HG02571 (cell line): Measurements from ENCODE around the gene CFAP77.

Source experiments
- ATAC-seq: cut with Tn5 transposase; IDR thresholded peaks from one replicate; pipeline ENCODE4 v1.9.1; 2021; ENCODE audit warnings: mild to moderate bottlenecking, moderate library complexity; ENCODE audit not compliant: unreplicated experiment

Gene CFAP77

GRCh38 chr9:132407196-132407595 lies 2.8 kb upstream of the CFAP77 start:
- ATAC-seq: no peak

DNA sequence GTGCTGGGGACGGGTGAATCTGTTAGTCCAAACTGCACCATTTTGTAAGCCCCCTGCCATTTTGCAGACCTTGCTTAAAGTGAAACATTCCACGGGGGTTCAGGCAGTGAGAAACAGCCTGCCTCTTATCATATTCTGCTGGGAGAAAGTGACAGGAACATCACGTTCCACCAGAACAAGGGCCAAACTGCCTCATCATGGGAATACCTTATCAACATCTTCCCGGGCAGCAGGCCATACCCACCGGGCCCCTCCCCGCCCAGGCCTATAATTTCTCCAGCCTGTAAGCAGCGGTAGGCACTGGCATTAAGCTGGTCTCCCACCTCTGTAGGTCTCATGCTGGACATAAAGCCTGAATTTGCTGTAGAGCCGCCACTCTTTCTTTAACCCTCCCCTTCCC lies 1.5 kb upstream of the CFAP77 start:
- no peak for ATAC-seq

GRCh38 chr9:132410642-132411041 lies 631 bp downstream of the CFAP77 start:
- no peak for ATAC-seq

GRCh38 chr9:132411091-132411508 lies 1.1 kb downstream of the CFAP77 start:
- no peak for ATAC-seq

DNA sequence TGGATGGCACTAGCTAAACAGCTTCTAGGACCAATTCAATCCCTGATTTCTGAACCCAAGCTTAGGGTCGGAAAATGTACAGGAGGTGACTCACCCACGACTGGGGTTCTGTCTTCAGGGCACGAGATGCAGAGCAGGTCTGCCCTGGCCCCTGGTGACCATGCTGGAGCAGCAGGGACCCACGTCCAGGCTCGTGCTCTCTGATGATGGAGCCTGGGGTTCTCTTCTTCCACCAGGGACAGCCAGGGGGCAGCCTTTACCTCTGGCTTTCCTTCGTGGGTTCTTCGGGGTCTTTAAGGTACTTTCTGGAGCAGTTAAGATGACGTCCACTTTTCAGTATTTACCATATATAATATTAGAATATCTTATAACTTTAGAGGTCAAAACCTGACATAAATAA lies 2.1 kb downstream of the CFAP77 start:
- no peak for ATAC-seq

GRCh38 chr9:132413926-132414325 lies 3.9 kb downstream of the CFAP77 start:
- ATAC-seq: no peak

- ATAC-seq: no peak
Measured at GRCh38 chr9:132414731-132415130, 4.7 kb downstream of the CFAP77 start.

DNA sequence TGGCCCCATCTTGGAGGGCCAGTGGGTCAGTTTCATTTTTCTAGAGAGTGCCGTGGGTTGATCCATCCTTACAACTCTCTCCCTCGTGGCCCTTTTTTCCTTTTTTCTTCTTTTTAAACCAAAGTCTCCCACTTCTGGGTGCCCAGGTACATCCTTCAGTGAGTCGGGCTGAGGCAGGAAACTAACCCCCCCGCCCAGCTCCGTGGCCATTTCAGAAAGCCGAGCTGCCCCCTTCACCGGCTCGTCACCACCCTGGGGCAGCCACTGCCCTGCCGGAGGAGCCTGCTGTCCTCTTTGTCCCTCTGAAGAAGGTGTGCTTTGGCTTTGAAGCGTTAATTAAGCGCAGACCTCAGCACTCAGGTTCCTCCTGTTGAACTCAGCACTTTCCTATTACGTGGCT lies 5.2 kb downstream of the CFAP77 start:
- no peak for ATAC-seq

DNA sequence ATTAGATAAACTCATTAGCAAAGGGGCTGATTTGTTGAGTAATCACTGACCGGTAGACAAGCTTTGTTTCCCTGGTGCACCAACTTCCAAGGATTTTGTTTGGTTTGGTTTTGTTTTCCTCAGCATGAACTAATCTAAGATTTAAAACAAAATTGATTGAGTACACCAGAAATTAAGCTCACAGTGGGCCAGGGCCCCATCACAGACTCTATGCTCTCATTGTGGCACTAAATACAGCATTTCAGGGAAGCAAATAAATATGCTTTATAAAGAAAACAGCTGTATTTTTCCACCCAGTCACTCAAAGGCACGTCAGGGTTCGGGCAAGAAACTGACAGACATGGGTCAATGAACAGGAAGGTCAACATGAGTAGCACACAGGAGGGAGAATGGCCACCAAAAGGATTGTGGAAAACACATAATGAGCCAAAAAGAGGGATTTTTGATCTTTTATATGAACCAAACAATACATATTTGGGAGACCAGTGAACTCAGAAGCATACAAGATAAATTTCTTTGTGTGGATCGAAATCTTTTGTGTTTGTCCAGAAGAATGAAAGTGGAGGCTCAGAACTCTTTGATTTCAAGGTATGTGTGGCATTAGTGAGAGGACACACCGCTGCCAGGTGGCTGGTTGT lies 8.8 kb downstream of the CFAP77 start:
- no peak for ATAC-seq

DNA sequence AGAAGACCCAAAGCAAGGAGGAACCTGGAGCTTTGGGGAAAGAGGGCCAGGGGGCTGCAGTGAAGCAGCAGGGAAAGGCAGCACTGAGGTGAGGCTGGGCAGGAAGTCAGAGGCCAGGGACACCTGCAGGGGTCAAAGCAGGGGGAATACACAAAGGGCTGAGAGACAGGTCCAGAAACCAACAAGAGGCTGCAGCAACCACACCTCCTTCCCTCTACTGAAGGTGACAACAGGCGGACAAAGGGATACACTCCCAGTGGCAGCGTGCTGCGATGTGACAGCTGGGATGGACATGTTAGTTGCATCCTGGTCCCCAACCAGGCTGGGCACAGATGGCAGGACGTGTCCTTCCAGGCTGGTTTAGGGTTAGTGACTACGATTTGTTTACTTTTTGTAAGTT lies 12.6 kb downstream of the CFAP77 start:
- no peak for ATAC-seq

- no peak for ATAC-seq
Measured at GRCh38 chr9:132423503-132423902, 13.5 kb downstream of the CFAP77 start.

DNA sequence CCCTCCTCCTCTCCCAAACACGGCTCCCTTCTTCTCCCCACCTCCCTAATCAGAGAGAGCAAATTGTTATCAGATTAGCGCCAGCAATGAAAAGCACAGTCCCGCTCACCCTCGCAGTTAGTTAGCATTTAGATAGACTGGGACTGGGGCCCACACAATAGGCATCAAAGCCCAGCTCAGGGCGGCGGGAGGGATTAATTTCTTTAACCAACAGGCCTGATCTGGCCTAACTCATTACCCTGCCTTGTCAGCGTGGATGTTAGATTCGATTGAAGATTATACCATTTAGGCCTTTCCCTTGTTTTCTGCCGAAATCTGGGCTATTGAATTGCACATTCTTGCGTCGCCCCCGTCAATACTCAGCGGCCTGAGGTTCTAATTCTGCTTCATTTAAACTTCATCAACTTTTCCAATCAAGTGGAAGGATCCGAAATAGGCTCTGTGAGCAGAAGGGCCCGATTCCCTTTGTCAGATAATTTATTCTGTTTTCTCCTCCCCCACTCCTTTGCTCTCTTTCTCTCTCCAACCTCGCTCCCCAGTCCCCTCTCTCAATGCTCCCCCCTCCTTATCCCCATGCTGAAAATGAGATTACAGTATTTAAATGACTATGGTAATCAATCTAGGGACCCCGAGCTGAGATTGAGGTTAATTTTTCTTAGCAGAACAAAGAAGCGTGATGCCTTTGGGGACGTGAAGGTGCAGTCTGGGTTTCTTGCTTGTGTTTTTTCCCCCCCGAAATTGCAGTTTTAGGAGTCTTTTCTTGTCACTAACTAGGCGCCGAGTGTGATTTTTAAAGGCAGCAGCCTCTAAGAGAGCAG lies 15.1 kb downstream of the CFAP77 start:
- no peak for ATAC-seq

GRCh38 chr9:132425675-132426062 lies 15.7 kb downstream of the CFAP77 start:
- no peak for ATAC-seq

DNA sequence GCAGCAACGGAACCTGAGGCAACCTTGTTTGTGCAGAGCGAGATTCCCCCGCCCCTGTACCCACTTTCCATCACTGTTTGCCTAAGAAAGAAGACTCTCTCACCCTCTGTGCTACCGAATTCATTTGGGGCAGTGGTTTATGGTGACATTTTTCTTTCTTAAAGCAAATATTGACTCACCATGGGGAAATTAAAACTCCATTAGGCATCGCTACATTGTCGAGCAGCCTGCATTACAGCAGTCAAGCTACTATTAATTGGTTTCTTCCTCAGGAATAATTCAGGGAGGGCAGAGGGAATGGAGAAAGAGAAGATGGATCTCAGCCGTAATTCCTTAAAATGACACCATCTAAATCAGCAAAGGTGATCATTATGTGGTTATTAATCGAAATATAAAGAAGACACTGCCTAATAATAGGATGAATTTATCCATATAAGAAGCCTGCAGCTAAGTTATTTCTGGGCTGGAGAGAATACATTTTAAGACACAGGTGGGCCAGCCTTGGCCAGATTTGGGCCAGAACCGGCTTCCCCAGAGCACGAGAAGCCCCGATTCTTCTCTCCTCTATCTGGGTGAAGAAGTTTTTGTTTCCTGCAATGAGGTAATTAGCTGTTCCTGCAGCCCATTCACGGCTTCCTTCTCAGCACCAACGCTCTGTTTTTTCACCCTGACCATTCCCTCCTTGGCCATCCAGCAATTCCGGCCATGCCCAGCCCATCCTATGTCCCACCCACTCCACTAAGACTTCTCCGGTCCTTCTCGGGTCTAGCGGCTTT lies 16.8 kb downstream of the CFAP77 start:
- no peak for ATAC-seq

- no peak for ATAC-seq
Measured at GRCh38 chr9:132430998-132431397, 21.0 kb downstream of the CFAP77 start.

GRCh38 chr9:132434881-132435280 lies 24.9 kb downstream of the CFAP77 start:
- ATAC-seq: no peak

DNA sequence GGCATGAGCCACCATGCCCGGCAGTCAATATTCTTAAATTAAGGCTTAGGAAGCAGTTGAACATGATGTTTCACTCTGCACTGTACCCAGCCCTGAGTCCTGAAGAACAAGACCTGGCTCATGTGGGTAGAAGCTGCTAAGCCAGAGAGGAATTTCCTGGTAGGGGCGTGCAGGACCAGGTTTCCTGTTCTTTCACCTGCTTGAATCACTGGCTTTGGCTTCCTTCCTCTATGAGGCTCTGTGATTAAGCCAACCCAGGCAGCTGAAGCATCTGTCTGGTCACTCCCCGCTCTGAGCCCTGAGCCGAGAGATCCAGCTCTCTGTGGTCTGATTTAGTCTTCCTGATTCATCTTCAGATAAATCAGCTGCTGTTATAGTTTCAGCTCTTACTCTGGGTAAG lies 29.1 kb downstream of the CFAP77 start:
- no peak for ATAC-seq

- no peak for ATAC-seq
Measured at GRCh38 chr9:132440735-132441134, 30.7 kb downstream of the CFAP77 start.

GRCh38 chr9:132441404-132441803 lies 31.4 kb downstream of the CFAP77 start:
- ATAC-seq: no peak

GRCh38 chr9:132443951-132444607 lies 34.1 kb downstream of the CFAP77 start:
- ATAC-seq: no peak

DNA sequence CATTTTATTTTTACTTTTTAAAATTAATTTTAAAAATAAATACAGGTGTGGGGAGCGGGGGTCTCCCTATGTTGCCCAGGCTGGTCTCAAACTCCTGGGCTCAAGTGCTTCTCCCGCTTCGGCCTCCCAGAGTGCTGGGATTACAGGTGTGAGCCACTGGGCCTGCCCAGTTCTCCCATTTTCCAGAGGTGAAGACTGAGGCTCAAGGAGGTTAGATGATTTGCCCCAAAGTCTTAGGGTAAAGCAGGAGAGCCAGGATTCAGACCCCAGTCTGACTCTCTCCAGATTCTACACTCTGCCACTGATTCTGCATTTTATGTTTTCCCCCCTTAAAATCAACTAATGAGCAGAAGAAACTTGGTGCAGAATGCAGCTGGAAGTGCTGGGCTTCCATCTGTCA lies 36.9 kb downstream of the CFAP77 start:
- no peak for ATAC-seq
